ENCODE data around the gene MON1B. TPM values are rescaled to one million over a fixed set of nuclear protein-coding genes. Genes with fewer than 3 reads are reported as not detected.

Gene MON1B
- total RNA-seq, 1 experiment from 2014 or later, result 12.9 TPM

- DNase-seq (ENCODE audit: low read depth), result no peak
Observed at GRCh38 chr16:77195411-77195810, 4.4 kb downstream of the MON1B start.

- DNase-seq (ENCODE audit: low read depth), result no peak
Observed at GRCh38 chr16:77197747-77198146, 6.8 kb downstream of the MON1B start.

- no peak for DNase-seq (ENCODE audit: low read depth)
Observed at GRCh38 chr16:77199211-77199610, 8.2 kb downstream of the MON1B start, which contains the start of gene SYCE1L. SYCE1L (plus strand) TSS chr16:77199408; CDS start chr16:77199452, 44 bp downstream.

GRCh38 chr16:77206533-77206932 is 15.5 kb downstream of the MON1B start:
- DNase-seq (ENCODE audit: low read depth), result no peak

GRCh38 chr16:77207030-77207429 is 16.0 kb downstream of the MON1B start:
- no peak for DNase-seq (ENCODE audit: low read depth)

- DNase-seq (ENCODE audit: low read depth), result no peak
Observed at GRCh38 chr16:77208382-77208781, 17.4 kb downstream of the MON1B start.

- DNase-seq (ENCODE audit: low read depth), result no peak
Observed at GRCh38 chr16:77211880-77212740, 21.1 kb downstream of the MON1B start.

GRCh38 chr16:77212741-77213541 is 22.0 kb downstream of the MON1B start:
- DNase-seq (ENCODE audit: low read depth), result no peak

GRCh38 chr16:77213542-77214106 is 22.6 kb downstream of the MON1B start:
- DNase-seq (ENCODE audit: low read depth), result peak; percentile 97

GRCh38 chr16:77214411-77215138 is 23.6 kb downstream of the MON1B start:
- DNase-seq (ENCODE audit: low read depth), result no peak

GRCh38 chr16:77219437-77219836 is 28.4 kb downstream of the MON1B start:
- DNase-seq (ENCODE audit: low read depth), result no peak

- DNase-seq (ENCODE audit: low read depth), result no peak
Observed at GRCh38 chr16:77220427-77220826, 29.4 kb downstream of the MON1B start.

GRCh38 chr16:77221482-77221881 is 30.5 kb downstream of the MON1B start:
- DNase-seq (ENCODE audit: low read depth), result no peak

- DNase-seq (ENCODE audit: low read depth), result no peak
Observed at GRCh38 chr16:77223184-77223583, 32.2 kb downstream of the MON1B start.

- DNase-seq (ENCODE audit: low read depth), result no peak
Observed at GRCh38 chr16:77225182-77225581, 34.2 kb downstream of the MON1B start.

- no peak for DNase-seq (ENCODE audit: low read depth)
Observed at GRCh38 chr16:77227745-77228144, 36.8 kb downstream of the MON1B start.

GRCh38 chr16:77231047-77231446 is 40.1 kb downstream of the MON1B start:
- DNase-seq (ENCODE audit: low read depth), result no peak

- no peak for DNase-seq (ENCODE audit: low read depth)
Observed at GRCh38 chr16:77233799-77234519, 43.0 kb downstream of the MON1B start.

GRCh38 chr16:77234611-77235010 is 43.6 kb downstream of the MON1B start:
- DNase-seq (ENCODE audit: low read depth), result no peak

GRCh38 chr16:77236063-77236511 is 45.1 kb downstream of the MON1B start:
- DNase-seq (ENCODE audit: low read depth), result peak; percentile 82

- no peak for DNase-seq (ENCODE audit: low read depth)
Observed at GRCh38 chr16:77238593-77238992, 47.6 kb downstream of the MON1B start.

All from HT1080 (cell line).